GM19328 (cell line): ENCODE measurements around the gene SERINC3.
A peak's percentile ranks its signal among the peaks of the same experiment; 100 is the strongest.
"Not testable (repeated sequence)": the region's sequence is repeated elsewhere in the genome, so short reads cannot be mapped to it uniquely, and the experiment has no call there.

Experiments used
- ATAC-seq: cut with Tn5 transposase; IDR thresholded peaks from one replicate; pipeline ENCODE4 v1.9.1; 2021; ENCODE audit warnings: mild to moderate bottlenecking, moderate library complexity; ENCODE audit not compliant: unreplicated experiment

SERINC3 gene

DNA sequence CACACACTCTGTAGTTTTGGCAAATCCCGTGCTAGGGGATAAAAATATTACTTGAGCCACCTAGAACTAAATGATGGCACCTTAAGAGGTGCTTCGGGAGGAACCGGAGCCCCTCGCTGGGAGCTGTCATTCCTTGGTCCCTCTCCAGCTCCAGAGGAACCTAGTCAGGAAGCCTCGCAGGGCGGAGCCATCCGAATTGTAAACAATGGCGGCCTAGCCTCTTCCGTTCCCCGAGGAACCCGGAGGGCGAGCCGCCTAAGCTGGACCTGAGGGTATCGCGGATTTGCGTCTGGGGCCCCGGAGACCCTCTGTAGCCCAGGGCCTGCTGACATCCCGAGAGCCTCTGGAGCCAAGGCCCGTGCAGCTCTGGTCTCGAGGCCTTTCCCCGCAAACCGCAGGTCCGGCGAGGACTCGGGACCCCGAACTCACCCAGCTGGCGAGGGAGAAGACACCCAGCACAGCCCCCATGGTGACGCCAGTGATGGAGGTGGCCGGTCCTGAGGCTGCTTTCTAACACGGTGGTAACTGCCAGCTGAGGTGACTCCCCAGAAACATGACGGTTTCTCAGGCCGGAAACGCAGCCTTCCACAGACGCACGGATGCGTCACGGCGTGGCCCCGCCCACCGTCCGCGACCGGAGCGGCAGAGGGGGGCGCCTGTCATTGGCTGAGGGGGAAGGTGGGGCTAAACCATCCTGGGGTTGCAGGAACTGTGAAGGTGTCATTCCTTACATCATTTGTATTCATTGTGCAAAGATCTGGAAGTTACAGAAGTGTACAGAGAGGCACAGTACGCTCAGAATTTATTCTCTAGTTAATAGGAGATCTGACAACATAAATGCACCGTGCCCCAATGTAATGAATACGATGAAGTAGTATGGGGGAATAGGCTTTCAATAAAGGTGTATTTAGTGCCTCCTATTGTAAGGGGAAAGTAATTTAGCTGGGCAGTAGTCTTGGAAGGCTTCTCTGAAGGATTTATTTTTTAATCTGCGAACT is at the start of gene SERINC3:
SERINC3 (minus strand) TSS at position 587 of the 998 bp plus-strand sequence; CDS start at position 468, 119 bp downstream.
- peak; percentile 96 for ATAC-seq

DNA sequence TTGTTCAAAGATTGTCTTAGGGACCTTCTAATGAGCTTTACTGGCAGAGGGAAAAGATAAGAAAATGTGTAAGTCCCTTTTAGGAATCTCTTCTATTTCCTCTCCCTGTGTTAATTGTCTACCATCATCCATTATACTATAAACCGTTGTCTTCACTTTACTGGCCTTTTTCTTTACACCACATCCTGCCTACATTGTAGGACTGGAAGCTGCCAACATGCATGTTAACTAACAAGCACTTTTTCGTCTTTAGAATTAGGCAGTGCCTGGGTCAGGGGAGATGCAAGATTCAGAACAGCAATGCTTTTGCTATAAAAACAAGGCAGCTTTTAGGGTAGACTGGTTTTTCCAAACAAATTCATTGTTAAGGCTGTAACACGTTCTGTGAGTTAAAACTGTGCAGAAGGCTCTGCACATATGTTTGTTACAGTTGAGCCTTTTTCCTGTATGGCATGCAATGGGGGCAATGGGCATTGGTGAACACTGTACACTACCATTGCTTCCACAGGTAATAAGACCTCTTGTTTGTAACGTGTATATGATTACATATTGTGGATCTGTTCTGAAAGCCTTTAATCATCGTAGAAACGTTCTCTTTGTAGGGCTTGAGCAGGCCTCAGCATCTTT is 49.6 kb upstream of the SERINC3 start:
- no peak for ATAC-seq

DNA sequence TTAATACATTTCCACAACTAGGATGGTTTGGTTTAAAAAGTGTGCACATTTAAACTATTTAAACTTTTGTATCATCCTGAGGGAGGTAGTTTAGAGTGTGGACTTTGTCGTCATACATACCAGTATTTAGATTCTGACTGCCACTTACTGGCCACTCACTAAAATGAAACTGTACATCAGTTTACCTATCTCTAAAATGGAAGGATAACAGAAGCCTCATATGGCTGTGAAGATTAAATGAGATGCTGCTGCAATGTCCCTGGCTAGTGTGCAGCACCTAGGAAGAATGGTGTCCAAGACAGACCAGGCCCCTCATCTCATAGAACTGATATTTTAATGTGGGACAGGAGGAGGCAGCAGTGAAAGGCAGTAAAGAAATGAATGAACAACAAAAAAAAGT is 48.5 kb upstream of the SERINC3 start:
- no peak for ATAC-seq

DNA sequence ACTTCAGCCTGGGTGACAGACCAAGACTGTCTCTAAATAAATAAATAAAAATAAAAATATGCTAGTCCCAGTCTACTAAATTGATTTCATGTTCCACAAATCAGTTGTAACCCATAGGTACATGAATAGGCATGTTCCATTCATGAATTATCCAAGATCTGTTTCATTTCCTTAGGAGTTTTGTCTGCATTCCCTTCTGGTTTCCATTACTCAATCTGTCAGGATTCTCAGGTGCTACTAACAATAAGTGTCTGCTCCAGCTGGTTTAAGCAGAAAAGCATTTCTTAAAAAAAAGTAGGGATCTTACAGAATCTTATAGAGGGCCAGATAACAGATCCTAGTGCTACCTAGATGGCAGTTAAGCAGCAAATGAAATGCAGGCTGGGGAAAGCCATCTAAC is 44.9 kb upstream of the SERINC3 start:
- no peak for ATAC-seq

DNA sequence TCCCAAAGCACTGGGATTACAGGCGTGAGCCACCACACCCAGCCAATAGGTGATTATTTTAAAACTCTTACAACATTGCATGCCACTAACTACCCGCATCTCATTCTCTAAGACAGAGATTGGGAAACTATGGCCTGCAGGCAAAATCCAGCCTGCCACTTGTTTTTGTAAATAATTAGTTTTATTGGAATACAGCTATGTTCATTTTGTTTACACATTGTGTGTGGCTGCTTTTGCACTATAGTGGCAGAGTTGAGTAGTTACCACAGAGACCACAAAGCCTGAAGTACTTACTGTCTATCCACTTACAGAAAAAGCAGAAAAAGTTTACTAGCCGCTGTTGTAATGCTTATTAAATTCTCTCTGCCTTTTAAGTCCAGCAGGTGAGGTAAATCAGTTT is 44.1 kb upstream of the SERINC3 start:
- no peak for ATAC-seq

DNA sequence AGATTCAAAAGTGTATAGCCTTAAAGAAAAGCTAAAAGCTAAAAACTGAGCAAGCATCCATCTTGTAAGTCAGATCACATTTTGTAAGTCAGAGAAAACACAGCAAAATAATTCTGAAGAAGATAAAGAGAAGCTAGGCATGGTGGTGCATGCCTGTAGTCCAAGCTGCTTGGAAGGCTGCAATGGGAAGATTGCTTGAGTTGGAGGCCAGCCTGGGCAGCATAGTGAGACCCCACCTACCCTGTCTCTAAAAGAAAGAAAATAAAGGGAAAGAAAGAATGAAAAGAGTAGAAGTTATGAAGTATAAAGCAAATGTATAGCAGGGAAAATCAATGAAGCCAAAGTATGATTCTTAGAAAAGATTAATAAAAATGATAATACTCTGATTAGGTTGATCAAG is 40.0 kb upstream of the SERINC3 start:
- no peak for ATAC-seq

DNA sequence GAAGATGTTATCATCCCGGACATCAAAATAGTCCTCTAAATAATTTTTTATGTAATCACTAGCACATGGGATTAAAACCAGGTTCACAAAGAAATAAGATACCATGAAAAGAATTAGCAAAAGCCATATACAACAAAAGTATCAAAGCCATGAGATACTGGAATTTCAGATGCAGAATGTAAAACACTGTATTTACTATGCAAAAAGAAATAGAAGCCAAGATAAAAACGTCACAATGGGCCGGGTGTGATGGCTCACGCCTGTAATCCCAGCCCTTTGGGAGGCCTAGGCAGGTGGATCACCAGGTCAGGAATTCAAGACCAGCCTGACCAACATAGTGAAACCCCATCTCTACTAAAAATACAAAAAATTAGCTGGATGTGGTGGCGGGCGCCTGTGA is 38.9 kb upstream of the SERINC3 start:
- ATAC-seq: not testable (repeated sequence)

DNA sequence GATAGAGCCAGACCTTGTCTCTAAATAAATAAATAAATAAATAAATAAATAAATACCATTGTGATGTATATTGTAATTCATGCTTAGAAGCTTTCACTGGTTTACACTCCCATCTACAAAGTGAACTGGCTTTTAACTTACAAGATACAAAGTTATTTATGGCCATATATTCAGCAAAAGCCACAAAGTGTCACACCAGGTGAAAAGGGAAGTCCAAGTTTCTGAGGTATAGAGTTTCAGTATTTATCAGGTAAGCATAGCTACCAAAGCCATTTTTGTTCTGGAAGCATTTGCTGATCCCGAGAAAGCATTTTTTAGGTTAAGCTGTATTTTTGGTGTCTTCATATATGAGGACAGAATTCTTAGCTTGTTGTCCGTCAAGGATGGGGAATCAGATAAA is 38.4 kb upstream of the SERINC3 start:
- no peak for ATAC-seq

DNA sequence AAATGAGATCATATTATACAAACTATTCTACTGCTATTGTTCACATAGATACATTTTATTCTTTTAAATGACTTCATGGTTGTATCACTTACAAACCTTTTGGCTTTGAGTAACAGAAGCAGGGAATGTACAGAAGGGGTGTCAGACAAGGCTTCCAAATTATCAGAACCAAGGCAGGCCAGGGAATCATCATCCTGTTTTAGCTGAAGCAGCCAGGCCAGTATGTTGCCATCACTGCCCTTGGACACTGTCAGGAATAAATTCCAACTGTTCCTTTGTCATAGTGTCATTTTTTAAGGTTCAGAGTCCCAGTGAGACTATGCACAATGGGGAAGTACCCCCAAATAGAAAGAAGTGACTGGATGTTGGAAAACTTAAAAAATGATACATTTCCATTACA is 37.4 kb upstream of the SERINC3 start:
- no peak for ATAC-seq

DNA sequence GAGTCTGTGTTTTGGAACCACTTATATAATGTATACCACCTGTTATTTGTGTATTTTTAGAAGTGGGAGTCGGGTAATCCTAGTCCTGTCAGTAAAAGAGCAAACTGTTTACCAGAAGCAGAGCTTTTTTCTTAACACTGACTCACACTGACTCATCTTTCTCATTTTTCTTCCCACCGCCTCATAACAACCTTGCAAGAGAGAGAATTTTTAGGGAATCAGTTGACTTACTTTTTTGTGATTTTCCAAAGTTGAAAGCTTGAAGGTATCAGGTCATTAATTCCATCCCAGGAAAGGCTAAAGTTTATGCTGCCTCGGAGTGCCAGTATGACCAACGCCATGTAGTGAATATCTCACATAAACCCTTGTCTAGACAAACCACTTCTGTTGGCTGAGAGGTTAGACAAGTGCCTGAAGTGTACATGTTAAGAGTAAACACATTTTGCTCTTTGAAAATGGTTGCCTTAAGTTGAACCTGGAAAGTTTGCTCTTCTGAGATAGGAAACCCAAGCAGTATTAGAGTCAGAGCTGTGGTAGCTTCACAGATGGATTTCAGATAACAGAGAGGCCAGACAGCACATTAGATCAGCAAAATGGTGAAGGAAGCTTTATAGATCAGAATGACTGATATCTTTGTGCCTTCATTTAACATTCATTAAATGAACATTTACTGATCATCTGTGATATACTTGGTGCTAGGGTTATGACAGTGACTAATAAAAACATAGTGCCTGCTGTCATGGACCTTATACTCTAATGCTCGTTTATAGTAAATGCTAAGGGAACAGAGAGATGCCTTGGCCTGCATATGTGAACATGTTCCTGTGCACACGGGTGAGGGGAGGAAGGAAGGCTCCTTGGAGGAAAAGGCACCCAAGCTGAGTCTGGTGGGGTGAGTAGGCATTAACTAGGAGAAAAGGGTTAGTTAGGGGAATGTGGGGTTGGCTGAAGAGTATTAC is 31.4 kb upstream of the SERINC3 start:
- no peak for ATAC-seq

DNA sequence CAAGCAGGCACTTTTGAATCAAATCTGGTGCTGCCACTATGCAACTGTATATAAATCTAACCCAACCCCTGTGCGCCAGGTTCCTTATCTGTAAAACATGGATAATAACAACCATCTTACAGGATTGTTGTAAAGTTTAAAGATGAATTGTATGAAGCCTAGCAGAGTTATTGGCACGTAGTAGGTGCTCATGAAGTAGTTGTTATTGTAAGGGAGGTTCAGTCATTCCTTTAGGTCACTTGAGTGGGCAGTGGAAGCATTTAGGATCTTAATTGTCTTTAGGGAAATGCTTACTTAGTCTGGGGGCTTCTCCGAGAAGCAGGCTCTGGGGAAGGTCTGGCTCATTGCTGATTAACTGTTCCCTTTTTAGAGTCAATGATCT is 30.7 kb upstream of the SERINC3 start:
- no peak for ATAC-seq

DNA sequence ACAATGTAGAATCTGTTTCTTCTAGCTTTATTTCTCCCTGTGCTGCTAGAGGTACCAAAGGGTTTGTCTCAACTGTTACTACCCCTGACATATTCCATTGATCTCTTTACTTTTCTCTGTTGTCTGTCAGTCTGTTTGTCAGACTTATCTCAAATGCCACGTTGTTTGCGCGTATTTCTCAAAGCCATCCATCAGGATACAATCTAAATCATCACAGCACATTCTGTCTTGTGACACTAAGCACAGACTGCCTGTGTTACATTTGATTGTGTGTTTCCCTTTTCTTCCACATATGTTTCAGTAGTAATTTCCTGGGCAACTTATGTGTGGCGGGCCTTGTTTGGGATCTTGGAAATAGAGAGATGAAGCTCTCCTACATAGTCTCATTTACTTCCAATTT is 30.2 kb upstream of the SERINC3 start:
- no peak for ATAC-seq

DNA sequence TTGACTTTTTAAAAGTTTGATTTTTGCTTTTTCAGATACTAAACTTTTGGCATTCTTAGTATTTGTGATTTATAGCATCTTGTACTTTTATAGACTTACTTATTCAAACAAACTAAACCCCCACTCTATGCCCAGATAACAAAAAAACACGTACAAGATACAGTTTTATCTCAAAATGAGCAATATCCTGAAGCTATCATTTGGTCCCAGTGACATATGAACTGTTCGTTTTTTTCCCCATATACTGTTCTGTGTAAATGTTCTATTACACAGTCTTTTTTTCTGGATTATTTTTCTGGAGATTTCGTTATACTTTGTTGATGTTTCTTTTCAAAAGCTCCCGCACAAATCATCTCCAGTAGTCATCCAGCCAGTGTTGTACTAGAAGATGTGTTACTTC is 27.3 kb upstream of the SERINC3 start:
- no peak for ATAC-seq

DNA sequence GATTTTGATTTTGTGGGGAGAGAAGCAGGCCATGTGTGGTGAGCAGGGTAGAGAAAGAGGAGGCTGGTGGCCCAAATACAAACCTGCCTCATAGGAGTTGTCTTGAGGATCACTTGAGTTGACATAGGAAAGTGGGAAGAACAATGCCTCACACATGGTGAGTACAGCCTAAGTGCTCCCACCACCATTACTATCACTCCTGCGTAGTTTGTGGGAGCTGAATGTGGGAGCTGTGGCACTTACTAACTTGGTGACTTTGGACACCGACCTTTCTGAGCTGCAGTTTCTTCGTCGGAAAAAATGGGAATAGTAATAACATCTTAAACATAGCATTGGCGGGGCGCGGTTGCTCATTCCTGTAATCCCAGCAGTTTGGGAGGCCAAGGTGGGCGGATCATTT is 25.5 kb upstream of the SERINC3 start:
- no peak for ATAC-seq

DNA sequence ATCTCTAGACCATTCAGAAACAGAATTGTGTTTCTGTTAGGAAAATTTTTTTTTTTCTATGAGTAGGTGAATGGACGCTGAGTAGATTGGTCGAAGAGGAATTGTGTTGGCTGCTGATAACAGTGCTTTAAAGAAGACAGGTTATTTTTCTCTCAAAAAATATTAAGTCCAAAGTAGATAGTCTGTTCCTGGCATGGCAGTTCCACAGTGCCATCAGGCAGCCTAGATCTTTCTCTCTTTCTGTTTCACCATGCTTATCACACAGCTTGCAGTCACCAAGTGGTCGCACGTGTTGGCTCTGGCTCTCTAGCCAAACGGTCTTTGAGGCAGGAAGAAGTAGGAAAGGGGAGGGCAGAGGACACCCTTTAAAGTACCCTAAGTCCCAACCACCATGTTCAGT is 22.4 kb upstream of the SERINC3 start:
- no peak for ATAC-seq

DNA sequence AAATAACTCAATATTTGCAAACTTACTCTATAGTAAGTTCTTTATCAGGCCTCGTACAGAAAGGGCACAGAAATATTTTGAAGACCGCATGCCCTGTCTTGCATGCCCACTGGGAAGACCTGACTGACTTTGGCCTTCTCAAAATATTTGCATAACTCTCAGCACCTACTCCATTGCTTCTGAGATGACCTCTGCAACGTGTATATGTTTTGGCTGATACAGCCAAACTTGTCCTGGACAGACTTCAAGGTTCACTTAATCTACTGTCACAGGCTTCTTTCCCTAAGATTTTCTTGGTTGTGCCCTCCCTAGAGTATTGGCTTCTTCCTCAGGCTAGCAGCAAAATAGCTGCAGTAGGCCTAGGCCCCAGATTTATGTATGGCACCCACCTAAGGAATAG is 21.5 kb upstream of the SERINC3 start:
- no peak for ATAC-seq

DNA sequence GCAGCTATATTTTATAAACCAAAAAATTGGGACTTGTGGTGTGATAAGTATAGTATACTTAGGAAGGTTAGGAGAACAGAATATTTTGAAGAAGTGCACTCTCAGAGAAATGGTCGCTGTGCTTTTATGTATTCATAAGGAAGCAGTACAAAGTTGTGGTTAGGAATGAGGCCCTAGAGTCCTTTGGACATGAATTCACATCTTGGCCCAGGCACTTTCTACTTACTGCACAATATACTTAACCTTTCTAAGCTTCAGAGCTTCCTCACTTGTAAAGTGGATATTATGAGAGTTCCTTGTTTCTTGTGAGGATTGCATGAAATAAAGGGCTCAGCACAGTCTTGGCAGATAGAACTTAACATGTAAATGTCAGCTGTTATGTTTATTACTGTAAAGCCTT is 21.0 kb upstream of the SERINC3 start:
- no peak for ATAC-seq

DNA sequence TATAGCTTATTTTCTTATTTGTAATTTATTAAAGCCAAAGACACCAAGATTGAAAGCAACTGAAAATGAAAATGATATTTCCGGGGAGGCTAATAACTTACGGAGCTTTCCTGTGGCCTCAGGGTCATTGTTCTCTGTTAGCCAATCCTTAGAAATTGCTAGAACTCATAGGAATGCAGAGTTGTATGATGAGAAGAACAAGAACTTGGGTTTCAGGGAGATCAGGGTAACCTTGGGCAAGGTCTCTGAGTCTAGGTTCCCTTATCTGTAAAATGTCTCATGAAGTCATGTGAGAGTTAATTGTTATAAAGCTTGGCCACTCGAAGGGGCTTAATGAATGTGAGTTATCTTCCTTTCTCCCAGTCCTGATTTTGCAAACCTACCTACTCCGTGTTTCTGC is 20.1 kb upstream of the SERINC3 start:
- ATAC-seq: no peak

DNA sequence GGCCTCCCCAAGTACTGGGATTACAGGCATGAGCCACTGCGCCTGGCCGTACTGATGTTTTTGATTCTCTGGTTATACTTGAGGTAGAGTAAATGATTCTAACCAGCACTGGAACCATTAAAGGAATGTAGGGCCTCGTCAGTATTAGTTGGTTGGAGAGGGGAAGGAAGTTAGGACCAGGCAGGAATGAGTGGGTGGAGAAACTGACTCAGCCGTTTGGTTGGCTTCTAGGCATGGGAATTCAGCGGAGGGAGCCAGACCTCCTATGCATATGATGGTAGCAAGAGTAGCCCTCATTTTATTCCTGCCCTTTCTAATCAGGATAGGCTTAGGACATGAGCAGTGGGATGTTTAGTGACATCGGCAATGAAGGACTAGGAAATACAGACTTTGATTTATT is 19.0 kb upstream of the SERINC3 start:
- ATAC-seq: no peak

DNA sequence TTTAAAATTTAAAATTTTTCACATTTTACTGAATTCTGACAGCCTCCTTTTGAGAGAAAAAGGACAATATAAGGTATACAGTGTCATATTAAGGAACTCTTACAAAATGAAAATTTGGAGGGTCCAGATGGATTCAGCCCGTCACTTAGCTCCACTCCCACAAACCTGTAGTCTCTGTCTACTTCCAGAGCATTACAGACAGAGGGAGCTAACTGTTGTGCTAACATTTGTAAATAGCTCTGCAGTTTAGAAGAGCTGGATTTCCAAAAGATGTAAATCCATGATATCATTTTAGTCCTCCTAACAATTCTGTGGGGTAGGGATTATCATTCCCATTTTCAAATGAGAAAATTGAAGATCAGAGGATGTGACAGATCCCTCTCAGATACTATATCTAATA is 16.1 kb upstream of the SERINC3 start:
- no peak for ATAC-seq

DNA sequence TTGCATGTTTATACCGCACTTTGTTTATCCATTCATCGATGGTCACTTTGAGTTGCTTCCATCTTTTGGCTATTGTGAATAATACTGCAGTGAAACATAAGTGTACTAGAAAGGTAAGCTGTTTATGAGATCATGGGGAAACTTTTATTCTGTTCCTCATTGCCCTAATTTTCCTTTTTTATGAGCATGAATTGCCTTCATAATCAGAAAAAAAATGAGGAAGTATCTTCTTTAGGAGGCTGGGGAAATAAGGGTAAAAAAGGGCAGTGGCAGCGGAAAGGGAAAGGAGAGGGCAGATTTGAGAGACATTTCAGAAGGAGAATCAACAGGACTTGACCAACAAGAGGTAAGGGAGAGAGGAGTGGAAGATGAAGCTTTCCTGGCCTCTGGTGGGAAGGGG is 14.3 kb upstream of the SERINC3 start:
- no peak for ATAC-seq
